Left kidney (tissue), 2 donors: ENCODE results near the gene SYNPO2. TPM values are rescaled to one million over a fixed set of nuclear protein-coding genes. Genes with fewer than 3 reads are reported as not detected.
A peak's percentile ranks its signal among the peaks of the same experiment; 100 is the strongest.

ENCODE experiments used
- DNase-seq: peaks from one replicate; pipeline ENCODE4 v3.0.0-alpha.2; 2013
- polyA plus RNA-seq: library from polyadenylated mRNA; unstranded; fragments of 120-200 nt; gene quantifications from one replicate; pipeline ENCODE4 v1.2.1, GENCODE V29; 2013; ENCODE audit not compliant: insufficient read length

SYNPO2 gene
- polyA plus RNA-seq, 1 donor, result 14.3 TPM

DNA sequence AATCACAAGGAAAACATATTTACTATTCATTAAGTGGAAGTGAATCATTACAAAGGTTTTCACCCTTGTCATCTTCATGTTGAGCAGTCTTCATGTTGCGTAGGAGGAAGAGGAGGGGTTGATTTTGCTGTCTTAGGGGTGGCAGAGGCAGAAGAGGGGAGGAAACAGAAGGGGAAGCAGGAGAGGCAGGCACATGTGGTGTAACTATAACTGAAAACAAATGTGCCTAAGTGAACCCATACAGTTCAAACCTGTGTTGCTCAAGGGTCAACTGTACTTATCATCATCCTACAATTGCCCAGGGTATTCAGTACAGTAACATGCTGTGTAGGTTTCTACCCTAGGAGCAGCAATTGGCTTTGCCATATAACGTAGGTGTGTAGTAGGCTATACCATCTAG lies 47.2 kb downstream of the SYNPO2 start:
- DNase-seq, result no peak

DNA sequence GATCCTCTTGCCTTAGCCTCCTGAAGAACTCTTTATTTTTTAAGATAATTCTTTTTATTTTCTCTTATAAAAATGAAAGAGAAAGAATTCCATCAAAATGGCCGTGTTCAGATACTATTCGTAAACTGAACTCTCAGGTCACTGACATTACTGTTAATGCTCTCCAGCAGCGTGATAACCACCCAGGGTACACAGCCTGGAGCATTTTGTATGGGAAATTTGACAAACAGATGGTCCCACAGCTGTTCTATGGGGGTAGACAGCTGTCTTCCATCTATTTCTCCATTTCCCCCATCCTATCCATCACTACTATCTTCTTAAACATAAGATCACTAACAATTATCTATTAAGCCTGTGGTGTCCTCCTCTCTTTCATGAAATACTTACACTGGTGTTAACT lies 47.8 kb downstream of the SYNPO2 start:
- DNase-seq, result no peak

DNA sequence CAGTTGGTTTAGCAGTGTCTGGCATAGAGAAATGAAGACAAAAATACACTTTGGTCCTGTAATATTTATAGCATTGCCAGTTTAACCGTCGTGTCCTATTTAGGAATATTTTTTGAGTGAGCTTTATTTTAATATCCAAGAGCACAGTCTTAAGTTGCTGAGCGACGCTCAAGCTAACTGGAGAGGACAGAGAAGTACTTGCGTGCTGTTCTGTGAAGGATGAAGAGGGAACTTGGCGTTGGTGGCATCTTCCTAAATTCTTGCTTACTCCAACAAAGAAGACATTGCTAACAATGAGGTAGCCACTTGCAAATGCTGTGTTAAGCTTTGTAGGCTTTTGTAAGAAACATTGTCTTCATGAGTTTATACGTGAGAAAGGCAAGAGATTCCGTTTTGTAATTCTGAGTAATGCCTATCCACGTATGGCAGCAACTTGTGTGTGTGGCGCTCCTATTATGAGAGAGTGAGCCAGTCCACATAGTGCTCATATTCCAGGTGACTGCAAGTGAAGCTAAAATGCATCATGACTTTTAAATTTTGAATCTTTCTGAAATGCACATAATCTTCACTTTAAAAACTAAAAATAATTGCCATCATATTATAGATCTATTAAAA lies 50.6 kb downstream of the SYNPO2 start:
- DNase-seq, result no peak

DNA sequence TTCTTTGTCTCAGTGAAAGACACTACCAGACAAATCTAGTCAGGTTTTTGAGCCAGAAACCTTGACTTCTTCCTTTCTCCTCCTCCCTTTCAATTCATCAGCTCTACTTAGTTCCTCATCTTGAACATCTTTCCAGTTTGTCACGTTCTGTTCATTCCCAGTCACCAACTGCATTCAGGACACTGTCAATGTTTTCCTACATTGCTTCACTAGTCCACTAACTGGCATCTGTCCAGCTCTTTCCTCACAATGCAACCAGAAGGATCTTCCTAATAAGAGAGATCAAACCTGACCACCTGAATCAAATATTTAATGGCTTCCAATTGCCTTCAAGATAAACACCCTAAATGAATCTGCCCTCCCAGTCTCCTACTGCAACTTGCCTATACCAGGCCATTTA lies 52.5 kb downstream of the SYNPO2 start:
- no peak for DNase-seq

DNA sequence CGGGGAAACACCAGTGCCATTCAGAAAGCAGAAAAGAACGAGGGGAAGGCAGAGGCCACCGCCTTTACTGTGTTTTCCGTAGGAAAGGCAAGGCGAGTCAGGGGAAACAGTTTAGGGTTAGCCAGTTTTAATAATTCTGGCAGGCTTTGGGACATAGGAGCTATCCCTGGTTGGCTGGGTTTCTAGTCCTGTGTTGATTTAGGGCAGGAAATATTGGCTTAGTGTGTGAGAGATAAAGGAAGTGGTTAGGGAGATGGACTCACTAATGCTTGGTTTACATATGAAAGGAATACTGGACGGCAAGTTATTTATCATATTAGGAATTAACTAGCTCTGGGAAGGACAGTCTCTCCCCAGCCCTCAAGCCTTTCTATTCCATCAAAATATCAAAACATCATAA lies 53.1 kb downstream of the SYNPO2 start:
- DNase-seq, result no peak

DNA sequence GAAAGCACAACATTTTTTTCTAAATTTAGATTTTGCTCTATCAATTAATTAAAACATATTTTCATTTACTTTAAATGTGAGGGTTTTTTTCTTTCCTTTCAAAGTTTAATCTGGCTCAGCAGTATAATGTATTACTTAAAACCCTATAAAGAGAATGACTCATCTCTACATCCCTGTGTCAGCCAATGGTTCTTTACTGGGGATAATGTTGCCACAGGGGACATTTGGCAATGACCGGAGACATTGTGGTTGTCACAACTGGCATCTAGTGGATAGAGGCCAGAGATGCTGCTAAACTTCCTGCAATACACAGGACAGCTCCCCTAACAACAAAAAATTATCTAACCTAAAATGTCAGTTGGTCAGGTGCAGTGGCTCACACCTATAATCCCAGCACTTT lies 53.8 kb downstream of the SYNPO2 start:
- DNase-seq, result no peak

DNA sequence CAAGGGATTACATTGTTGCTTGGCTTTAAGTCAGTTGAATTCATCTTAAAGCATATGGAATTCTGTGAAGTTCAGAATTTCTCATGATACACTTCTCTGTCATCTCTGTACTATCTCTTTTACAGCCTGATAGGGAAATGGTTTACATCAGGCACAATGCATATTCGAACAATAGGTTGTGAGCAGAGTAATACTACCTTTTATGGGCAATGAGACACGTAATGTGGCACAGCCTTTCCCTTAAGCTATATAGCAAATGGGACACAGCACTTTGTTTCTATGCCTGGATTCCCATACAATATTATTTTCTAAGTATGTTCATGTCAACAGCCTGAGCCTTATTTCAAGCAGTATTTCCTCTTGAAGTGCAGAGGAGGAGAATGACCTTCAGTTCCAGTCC lies 58.4 kb downstream of the SYNPO2 start:
- no peak for DNase-seq

DNA sequence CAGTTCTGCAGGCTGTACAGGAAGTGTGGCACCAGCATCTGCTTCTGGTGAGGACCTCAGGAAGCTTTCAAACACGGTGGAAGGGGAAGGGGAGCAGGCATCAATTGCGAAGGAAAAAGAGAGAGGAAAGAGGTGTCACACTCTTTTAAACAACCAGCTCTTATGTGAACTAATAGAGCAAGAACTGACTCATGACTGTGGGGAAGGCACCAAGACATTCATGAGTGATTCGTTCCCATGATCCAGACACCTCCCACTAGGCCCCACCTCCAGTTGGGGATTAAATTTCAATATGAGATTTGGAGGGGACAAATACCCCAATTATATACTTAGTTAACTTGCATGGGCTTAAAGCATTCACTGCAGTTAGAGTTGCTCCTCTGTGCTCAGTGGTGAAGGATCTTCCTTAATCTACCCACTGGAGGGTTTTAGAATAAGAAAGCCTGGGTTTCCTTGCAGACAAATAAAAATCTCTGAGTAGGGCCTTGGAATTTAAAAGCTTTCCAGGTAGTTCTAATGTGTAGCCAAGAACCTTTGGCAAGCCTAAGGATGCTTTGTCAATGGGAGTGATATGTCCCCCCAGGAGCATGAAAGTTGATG lies 60.0 kb downstream of the SYNPO2 start:
- DNase-seq, result no peak

DNA sequence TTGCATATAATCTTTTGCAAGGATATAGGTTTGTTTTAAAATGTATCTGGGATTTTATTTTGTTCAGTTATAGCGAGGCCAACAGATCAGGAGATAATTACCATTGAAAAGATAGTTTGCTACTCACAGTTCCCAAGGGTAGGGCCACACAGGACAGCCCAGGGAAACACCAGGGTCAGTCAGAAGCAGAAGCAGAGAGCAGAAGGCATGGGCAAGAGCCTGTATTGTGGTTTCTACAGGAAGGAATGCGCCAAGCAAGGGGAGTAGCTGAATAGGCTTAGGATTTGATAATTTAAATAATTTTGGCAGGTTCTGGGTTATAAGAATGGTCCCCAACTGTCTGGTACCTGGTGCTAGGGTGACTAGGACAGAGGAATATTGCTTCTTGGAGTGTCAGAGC lies 61.6 kb downstream of the SYNPO2 start:
- no peak for DNase-seq

DNA sequence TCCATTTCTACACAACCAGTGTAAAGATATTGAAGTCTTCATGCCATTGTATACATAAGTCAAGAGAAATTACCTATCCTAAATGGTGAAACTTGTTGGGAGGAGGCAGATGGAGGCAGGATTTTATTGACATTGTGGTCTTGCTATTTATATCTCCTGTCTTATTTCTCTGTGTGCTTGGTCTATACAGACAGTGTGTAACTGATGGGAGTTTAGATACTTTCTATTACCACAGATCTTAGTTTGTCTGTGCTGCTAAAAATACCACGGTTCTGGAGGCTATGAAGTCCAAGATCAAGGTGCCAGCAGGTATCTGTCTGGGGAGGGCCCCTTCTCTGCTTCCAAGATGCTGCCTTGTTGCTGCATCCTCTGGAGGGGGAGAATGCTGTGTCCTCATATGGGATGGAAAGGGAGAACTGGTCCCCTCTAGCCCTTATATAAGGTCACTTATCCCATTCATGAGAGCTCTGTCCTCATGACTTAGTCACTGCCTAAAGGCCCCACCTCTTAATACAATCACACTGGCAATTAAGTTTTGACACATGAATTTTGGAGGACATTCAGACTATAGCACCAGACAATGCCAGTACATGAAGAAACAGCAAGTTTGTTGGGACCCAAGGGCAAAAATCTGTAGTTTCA lies 62.4 kb downstream of the SYNPO2 start:
- no peak for DNase-seq

DNA sequence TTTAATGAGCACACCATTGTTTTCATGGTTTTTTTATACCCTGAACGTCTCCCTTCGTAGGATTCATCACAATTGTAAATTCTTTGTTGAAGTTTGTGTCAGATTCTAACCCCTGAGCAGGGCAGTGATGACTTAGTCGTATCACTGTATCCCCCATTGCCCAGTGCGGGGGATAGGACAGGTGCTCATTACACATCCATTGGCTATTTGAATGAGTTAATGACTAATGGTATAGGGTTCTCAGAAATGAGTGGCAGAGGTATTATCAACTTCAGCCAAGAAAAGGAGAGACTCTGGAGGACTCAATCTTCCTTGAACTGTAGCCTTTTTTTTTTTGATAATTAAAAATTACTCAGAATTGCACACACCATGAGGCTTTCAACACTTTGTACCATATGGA lies 64.6 kb downstream of the SYNPO2 start:
- no peak for DNase-seq

DNA sequence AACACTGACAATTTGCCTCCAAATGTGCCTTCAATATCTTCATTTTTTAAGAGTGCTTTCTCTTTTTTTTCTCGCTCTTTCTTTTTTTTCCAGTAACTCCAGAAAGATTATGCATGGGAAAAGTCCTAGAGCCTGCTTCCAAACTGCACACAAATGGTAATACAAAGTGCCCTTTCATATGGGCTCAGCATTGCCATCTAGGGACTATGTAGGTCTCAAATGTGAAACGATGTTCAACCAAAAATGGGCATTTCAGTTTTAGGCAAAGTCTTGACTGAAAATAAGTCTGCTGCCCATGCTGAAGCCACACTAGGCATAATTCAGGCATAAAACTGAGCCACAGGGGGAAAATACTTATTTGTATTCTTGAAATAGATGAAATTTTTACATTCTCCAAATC lies 65.6 kb downstream of the SYNPO2 start:
- DNase-seq, result no peak

DNA sequence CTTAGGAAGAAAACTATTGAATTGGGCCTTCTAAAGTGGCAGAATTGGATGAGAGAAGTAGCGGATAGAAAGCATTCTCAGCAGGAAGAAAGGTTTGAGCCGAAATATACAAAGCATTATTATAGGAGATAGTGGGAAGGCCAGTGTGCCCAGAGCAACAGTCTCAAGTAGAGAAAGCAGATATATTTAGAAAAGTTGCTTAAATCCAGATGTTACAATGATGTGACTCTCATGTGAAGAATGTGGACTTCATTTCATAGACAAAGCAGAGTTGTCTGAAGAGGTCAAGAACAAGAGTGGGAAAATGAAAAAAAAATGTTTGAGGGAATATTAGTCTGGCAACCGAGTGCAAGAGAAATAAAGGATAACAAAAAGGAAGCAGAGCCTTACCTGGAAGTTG lies 66.9 kb downstream of the SYNPO2 start:
- no peak for DNase-seq

DNA sequence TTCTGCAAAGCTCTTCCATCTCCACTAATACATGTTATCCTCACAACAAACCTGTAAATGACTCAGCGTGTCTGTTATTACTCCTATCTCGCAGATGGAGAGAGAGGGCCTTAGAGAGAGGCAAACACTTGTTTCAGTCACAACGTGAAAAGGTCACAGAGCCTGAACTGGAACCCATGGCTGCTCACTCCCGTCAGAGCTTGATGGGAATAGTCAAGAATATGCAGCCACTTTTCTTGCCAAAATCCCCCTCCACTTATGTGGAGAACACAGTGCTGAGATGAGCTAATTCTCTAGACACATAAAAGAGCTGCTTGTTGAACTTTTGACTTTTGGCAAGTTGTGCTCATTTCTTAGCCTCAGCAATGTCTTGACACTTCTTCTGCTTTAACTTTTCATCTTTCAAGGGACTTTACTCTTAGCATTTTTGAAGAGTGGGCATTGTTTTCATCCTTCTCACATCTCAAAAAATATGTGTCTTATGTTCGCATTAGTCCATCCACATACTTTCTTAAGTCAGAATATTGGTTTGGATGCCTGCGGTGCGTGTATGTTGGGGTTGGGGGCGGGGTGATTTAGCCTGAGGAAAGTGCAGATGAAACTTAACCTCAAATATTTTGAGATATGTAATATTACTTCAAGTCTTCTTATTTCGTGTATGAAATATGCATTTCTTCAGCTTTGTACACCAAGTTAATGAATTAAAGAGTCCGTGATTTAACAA lies 69.2 kb downstream of the SYNPO2 start:
- no peak for DNase-seq

DNA sequence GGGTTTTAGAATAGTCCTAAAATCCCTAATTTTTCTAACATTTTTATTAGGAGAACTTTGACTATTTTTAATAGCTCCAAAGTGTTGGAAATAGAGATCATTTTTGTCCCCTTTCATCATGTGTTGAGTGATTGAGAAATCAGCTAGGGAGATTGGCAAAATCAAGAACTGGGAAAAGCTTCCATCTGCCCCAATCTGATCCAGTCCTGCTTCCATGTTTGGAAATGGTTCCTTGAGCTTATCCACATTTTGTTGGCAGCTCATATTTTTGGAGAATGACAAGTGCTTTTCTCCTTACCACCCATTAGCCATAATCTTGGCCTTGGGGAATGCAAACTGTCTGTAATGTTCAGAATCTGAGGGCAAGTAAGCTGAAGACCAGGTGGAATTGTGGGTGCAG lies 73.9 kb downstream of the SYNPO2 start:
- no peak for DNase-seq

DNA sequence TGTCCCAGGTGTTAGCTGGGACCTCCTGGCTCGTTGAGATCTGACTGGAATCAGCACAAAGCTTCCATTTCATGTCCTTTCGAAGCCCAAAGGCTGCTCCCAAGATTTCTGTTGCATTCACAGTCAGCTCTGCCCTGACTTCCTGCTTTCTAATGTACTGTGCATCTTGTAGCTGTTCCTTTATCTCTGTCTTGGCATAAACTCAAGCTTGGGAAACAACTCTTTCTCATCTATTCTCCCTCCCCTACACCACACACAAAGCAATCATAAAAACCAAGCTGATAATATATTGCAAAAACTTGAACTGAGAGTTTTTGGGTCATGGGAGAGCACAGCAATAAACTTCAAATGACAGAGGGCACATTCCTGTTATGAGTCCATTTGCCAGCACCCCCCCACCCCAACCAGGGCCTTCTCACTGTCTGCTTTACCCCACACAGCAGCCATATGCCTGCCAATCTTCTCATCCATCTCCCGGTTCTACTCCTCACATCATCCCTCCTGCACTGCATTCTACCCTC lies 76.3 kb downstream of the SYNPO2 start:
- peak; percentile 34 for DNase-seq

DNA sequence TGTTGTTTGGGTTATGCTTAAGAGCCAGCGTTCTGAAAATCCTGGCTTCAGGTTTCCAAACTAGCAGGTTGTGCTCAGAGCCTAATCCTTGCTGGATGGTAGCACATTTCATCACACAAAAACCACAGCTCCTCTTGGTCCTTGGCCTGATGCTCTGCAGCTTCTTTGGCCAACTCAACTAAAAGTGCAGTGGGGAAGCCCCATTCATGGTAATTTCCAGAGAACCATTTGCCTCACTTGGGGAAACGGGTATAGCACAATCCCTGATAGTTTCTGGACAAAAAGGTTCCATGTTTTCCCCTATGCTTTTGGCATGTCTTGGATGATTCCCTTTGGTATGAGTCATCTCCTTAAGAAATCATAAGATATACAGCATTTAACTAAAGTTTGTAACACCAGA lies 78.7 kb downstream of the SYNPO2 start:
- no peak for DNase-seq

DNA sequence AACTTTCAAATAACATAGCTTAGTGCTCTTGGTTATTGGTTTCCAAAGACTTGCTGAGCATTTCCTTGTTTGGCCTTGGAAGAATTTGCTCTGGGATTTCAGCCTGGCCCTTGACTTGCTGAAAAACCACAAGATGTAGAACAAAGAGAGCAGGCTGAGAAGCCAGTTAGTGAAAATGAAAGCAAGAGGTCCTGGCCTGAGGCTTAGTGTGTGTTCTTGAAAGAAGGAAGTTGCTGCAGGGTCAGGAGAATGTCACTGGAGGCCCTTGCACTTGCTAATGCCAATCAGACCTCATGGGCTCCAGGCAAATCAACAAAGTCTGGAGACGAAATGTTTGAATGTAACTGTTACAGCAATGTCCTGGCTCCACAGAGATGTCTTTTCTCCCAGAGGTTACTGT lies 79.4 kb downstream of the SYNPO2 start:
- peak; percentile 45 for DNase-seq

DNA sequence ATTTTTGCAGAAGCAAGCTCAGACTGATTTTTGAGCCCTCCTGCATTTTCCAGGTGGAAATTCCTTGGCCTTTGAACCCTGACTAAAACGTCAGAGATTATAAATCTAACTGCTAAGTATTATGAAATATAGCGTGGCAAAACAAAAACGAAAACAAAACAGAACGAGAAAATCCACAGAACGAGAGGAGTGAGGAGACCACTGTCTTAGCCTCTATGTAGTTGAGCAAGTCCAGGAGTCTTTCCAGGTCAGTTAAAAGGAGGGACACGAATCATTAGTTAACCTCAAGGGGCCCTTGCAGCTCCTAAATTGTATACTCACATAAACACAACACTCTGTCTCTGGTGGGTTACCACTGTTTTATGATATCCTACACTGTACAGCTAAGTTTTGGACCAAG lies 80.2 kb downstream of the SYNPO2 start:
- no peak for DNase-seq

DNA sequence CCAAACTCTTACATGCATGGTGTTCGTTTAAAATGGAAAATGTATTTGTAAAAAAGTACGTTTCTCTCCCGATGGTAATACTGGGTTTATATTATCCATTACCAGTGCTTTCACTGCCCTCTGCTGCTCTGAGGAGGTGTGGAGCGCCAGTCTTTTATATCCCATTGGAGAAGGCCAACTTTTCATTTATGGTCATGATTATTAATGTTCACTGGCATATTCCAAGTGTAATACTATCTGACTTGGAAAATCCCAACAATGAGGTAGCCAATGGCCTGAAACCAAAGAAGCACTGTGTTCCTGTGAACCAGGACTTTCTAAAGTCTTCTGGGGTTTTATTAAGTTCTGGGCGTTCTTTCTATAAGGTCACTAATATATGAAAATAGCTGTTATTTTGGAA lies 80.7 kb downstream of the SYNPO2 start:
- DNase-seq, result peak; percentile 47

DNA sequence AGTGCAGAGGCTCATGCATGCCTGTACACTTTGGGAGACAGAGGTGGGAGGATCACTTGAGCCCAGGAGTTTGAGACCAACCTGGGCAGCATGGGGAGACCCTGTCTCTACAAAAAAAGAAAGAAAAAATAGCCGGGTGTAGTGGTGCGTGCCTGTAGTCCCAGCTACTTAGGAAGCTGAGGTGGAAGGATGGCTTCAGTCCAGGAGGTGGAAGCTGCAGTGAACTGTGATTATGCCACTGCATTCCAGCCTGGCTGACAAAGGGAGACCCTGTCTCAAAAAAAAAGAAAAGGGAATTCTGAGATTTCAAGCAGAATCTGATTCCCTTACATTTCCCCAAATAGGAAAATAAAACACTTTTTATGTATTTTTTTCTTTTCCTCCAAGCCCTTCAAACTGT lies 83.5 kb downstream of the SYNPO2 start:
- no peak for DNase-seq

DNA sequence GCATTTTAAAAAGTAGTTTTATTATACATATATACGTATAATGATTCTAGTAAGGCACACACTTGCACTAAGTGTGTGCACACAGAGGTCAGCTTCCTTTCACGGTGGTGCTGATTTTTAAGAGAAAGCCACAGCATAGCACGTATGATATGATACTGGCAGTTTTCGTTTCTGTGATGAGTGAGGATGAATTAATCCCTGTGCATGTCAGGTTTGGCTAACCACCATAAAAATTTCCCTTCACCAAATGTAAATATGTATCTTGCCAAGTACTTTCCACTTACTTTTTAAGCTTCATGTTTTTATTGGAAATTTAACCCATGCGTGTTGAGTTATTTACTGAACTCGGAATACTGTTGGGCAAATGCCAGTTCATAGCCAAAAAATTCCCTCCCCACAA lies 84.6 kb downstream of the SYNPO2 start:
- no peak for DNase-seq

DNA sequence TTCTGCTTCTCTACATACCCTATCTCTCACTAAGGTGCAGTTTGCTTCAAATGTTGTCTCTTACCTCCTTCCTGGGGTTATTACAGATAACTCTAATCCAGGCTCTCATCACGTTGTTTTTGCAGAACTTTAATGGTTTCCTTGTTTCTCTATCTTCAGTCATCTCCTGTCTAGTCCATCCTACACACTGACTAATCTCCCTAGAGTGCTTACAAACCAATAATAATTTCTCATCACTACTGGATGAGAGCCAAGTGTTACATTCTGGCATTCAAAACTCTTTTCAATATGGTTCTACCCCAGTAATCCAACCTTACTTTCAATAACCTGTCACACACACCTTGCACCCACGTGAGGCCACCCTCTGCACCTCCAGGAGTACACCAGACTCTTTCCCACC lies 86.1 kb downstream of the SYNPO2 start:
- no peak for DNase-seq
